Liver (tissue), 9 donors: ENCODE results near the gene CITED2. TPM values are rescaled to one million over a fixed set of nuclear protein-coding genes. Genes with fewer than 3 reads are reported as not detected.
A peak's percentile ranks its signal among the peaks of the same experiment; 100 is the strongest.

ENCODE experiments used
- DNase-seq: peaks from one replicate; pipeline ENCODE4 v3.0.0-alpha.2; 2017; ENCODE audit warnings: low spot score
- H3K27ac ChIP-seq, 2 donors: one replicate each; pipeline ENCODE4 v1.7.0; 2013; ENCODE audit warnings: inconsistent platforms in 2 of 2, low read length in 2 of 2, control low read depth in 1 of 2, low read depth in 1 of 2, mild to moderate bottlenecking in 1 of 2
- H3K27me3 ChIP-seq, 4 donors: one replicate each; pipeline versions ENCODE4 v1.6.1 to v1.7.0; 2013; ENCODE audit warnings: low read length in 3 of 4, inconsistent platforms in 1 of 4, mild to moderate bottlenecking in 1 of 4, moderate library complexity in 1 of 4; ENCODE audit not compliant: control insufficient read depth in 4 of 4, insufficient read depth in 4 of 4
- H3K36me3 ChIP-seq, 4 donors: one replicate each; pipeline versions ENCODE4 v1.6.1 to v1.7.0; 2013; ENCODE audit warnings: low read length in 3 of 4, mild to moderate bottlenecking in 3 of 4, low read depth in 1 of 4, moderate library complexity in 1 of 4; ENCODE audit not compliant: control insufficient read depth in 4 of 4, insufficient read depth in 3 of 4
- H3K4me1 ChIP-seq, 4 donors: one replicate each; pipeline versions ENCODE4 v1.6.1 to v1.7.0; 2013; ENCODE audit warnings: low read length in 3 of 4, mild to moderate bottlenecking in 3 of 4, moderate library complexity in 1 of 4; ENCODE audit not compliant: control insufficient read depth in 4 of 4, insufficient read depth in 4 of 4
- H3K4me3 ChIP-seq, 3 donors: one replicate each; pipeline versions ENCODE4 v1.6.1 to v1.7.0; 2013; ENCODE audit warnings: low read length in 3 of 3, control low read depth in 1 of 3, low read depth in 1 of 3, mild to moderate bottlenecking in 1 of 3
- H3K9ac ChIP-seq, 2 donors: one replicate each; pipeline ENCODE4 v1.7.0; 2013; ENCODE audit warnings: low read length in 2 of 2, mild to moderate bottlenecking in 2 of 2, moderate library complexity in 2 of 2, control low read depth in 1 of 2, low read depth in 1 of 2
- H3K9me3 ChIP-seq, 4 donors: one replicate each; pipeline versions ENCODE4 v1.6.1 to v1.7.0; 2013; ENCODE audit warnings: low read length in 3 of 4; ENCODE audit not compliant: control insufficient read depth in 4 of 4
- CTCF ChIP-seq: fragments of 150-350 bp; IDR thresholded peaks from 2 replicates; pipeline ENCODE4 v1.5.1; 2017; ENCODE audit warnings: improper control_type of control experiment, low read depth, low read length; ENCODE audit not compliant: missing input control
- EGR1 ChIP-seq, 2 donors: IDR thresholded peaks; 2 replicates each; pipeline ENCODE4 v1.6.1; 2016 to 2018; ENCODE audit warnings: antibody characterized with exemption in 2 of 2, low read depth in 2 of 2
- FOXA1 ChIP-seq: IDR thresholded peaks from 2 replicates; pipeline ENCODE4 v1.6.1; 2016; ENCODE audit warnings: antibody characterized with exemption
- GABPA ChIP-seq, 2 donors: IDR thresholded peaks in 1 of 2; conservative IDR thresholded peaks in 1 of 2; 2 replicates each; pipeline ENCODE4 v1.6.1; 2016; ENCODE audit warnings: antibody characterized with exemption in 2 of 2, mild to moderate bottlenecking in 1 of 2, moderate library complexity in 1 of 2
- HNF4G ChIP-seq: IDR thresholded peaks from 2 replicates; pipeline ENCODE4 v1.6.1; 2016; ENCODE audit warnings: antibody characterized with exemption
- JUND ChIP-seq, 2 donors: IDR thresholded peaks; 2 replicates each; pipeline ENCODE4 v1.6.1; 2016; ENCODE audit warnings: antibody characterized with exemption in 2 of 2
- MAX ChIP-seq: IDR thresholded peaks from 2 replicates; pipeline ENCODE4 v1.6.1; 2016; ENCODE audit warnings: antibody characterized with exemption
- RXRA ChIP-seq, 2 donors: IDR thresholded peaks; 2 replicates each; pipeline ENCODE4 v1.6.1; 2017 to 2018; ENCODE audit warnings: antibody characterized with exemption in 2 of 2, mild to moderate bottlenecking in 1 of 2
- TAF1 ChIP-seq: conservative IDR thresholded peaks from 2 replicates; pipeline ENCODE4 v1.6.1; 2016; ENCODE audit warnings: antibody characterized with exemption, mild to moderate bottlenecking
- YY1 ChIP-seq: IDR thresholded peaks from 2 replicates; pipeline ENCODE4 v1.6.1; 2016; ENCODE audit warnings: antibody characterized with exemption, mild to moderate bottlenecking
- WGBS: extraction: QIAGEN DNeasy Blood & Tissue Kit; methylation state at CpG from one replicate; pipeline ENCODE4 v1.1.7; 2013; 5-methylcytosine and 5-hydroxymethylcytosine counted together
- polyA plus RNA-seq, 2 donors: library from polyadenylated mRNA; stranded (reverse) in 1 of 2; unstranded in 1 of 2; fragments of 200-250 nt in 1 of 2; fragments of >200 nt in 1 of 2; fragmentation: Nextera tagmentation in 1 of 2; extraction: Ambion mirVana in 1 of 2; gene quantifications; one replicate each; pipeline versions ENCODE4 v1.2.1 to v1.2.3, GENCODE V29; 2013 to 2015
- total RNA-seq, 2 donors: library from RNA; depleted of rRNA; stranded (reverse); fragments of >200 nt; gene quantifications; one replicate each; pipeline ENCODE4 v1.2.3, GENCODE V29; 2014
- donor health status: healthy.
- donor health status: healthy.
- donor health status: healthy.
- donor health status: healthy.
- donor health status: healthy.

Gene CITED2
- total and polyA plus RNA-seq, 4 donors = 9.9 to 57.1 (median 22.5) TPM

- TF ChIP-seq TAF1 = no peak
- no peak for TF ChIP-seq EGR1 (IDR thresholded peaks at IDR 0.05; ENCODE audit: low read depth in 2 of 2)
- H3K4me3 ChIP-seq = no peak overlapping the region
Observed at GRCh38 chr6:139324301-139324555, 50.2 kb downstream of the CITED2 start.

GRCh38 chr6:139323511-139324300 lies 50.7 kb downstream of the CITED2 start:
- peak overlapping the region; percentile 49 to 59 for H3K27ac ChIP-seq
- H3K4me3 ChIP-seq = no peak overlapping the region
- H3K4me1 ChIP-seq = no peaks in the 10 kb centered on the region
- TF ChIP-seq JUND (IDR thresholded peaks at IDR 0.05) = peak; percentile 20 to 57
- peak in 1 of 2 donors; percentile 8 for TF ChIP-seq GABPA (IDR thresholded peaks at IDR 0.05 in 1 of 2, conservative IDR thresholded peaks at IDR 0.05 in 1 of 2)
- TF ChIP-seq RXRA (IDR thresholded peaks at IDR 0.05) = no peak
- TF ChIP-seq FOXA1 = no peak
- no peak for TF ChIP-seq TAF1
- TF ChIP-seq HNF4G = no peak
- TF ChIP-seq EGR1 (IDR thresholded peaks at IDR 0.05; ENCODE audit: low read depth in 2 of 2) = no peak
- TF ChIP-seq YY1 = peak; percentile 30
- peak; percentile 50 for TF ChIP-seq MAX
- no peak for TF ChIP-seq CTCF
- WGBS = 52% methylated on average over 21 of the region's 21 CpGs
- no peaks in the 10 kb centered on the region for H3K9me3 ChIP-seq
- peak; percentile 52 for DNase-seq
- H3K36me3 ChIP-seq = no peaks in the 10 kb centered on the region
- no peaks in the 10 kb centered on the region for H3K27me3 ChIP-seq
- H3K9ac ChIP-seq = no peak overlapping the region

More at GRCh38 chr6:139324301-139324555, 50.2 kb downstream of the CITED2 start:
- H3K36me3 ChIP-seq = no peaks in the 10 kb centered on the region
- WGBS = 25% methylated on average over 1 of the region's 1 CpG
- H3K9me3 ChIP-seq = no peaks in the 10 kb centered on the region
- H3K27ac ChIP-seq = peak overlapping the region in 1 of 2 donors; percentile 59
- H3K4me1 ChIP-seq = no peaks in the 10 kb centered on the region
- no peak for DNase-seq
- H3K27me3 ChIP-seq = no peaks in the 10 kb centered on the region
- H3K9ac ChIP-seq = no peak overlapping the region

Other genes starting within 250 kb of the CITED2 start
- 10 to 100 TPM in 1 of 2 donors, 1 to 10 TPM in 1; 9.0 to 11.1 TPM for gene HECA, start 239.6 kb downstream of the CITED2 start, total RNA-seq
- 1 to 10 TPM; 2.3 to 2.8 TPM for gene HECA, start 239.6 kb downstream of the CITED2 start, polyA plus RNA-seq
- gene TXLNB, start 82.7 kb downstream of the CITED2 start, total RNA-seq = under 1 TPM; 0.17 to 0.23 TPM
- under 1 TPM in 1 of 2 donors, not detected in 1; 0.15 TPM for gene TXLNB, start 82.7 kb downstream of the CITED2 start, polyA plus RNA-seq